ENCODE results near the gene CDHR1.

DNA sequence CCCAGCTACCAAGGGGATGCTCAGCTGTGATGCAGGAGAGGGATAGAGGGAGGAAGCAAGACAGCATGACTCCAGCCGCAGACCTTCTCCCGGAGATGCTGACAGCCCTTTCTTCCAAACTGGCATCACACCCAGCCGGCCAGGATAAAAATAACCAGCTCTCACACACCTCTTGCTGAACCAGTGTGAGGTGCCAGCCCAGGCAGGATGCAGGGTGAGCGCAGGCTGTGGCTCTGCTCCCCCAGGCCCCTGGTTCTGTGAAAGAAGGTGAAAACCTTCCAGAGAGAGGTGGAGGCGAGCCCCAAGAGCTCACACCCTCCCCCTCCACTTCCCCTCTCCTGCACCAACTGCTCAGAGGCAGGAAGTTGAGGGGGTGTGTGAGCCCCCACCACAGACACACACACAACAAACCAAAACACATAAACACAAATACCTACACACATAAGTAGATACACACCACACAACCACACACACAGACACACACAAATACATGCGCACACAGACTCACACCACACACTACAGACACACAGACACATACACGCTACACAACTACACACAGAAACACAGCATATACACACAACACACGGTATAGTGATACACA lies 16.7 kb upstream of the CDHR1 start:
- TF ChIP-seq FOXP2 (optimal IDR thresholded peaks at IDR 0.05; ENCODE audit: control extremely low read depth, extremely low read length, insufficient read depth) (no peak), EZH2 (IDR thresholded peaks at IDR 0.05) (no peak)

All from SK-N-MC (cell line).